T-helper 2 cell treated with Interferon-gamma antibody and Interleukin-4, amounts not matched to agents 100 ng/mL and 5 ng/mL, for 36 hours (primary cell): ENCODE results near the gene URI1. TPM values are rescaled to one million over a fixed set of nuclear protein-coding genes. Genes with fewer than 3 reads are reported as not detected.

Source experiments
- intact Hi-C: fragments of 100-400 bp; cut with micrococcal nuclease; formaldehyde crosslinking; loops from one replicate; pipeline ENCODE4 v1.15.1; 2023
- total RNA-seq: library from RNA; stranded (reverse); gene quantifications from 2 replicates; pipeline ENCODE4 v1.2.3, GENCODE V29; 2022

URI1 gene
- total RNA-seq, 1 donor from 2014 or later = 53.1 TPM

- intact Hi-C loops = no loop called here
Measured at GRCh38 chr19:30053558-30053957, 111.5 kb downstream of the URI1 start.

- intact Hi-C loops = no loop called here
Measured at GRCh38 chr19:30054210-30054609, 112.2 kb downstream of the URI1 start.

GRCh38 chr19:30056580-30056979, 114.5 kb downstream of the URI1 start:
- intact Hi-C loops = no loop called here

GRCh38 chr19:30059741-30060457, 117.9 kb downstream of the URI1 start:
- intact Hi-C loops = no loop called here

- intact Hi-C loops = no loop called here
Measured at GRCh38 chr19:30060531-30061222, 118.6 kb downstream of the URI1 start.

GRCh38 chr19:30061223-30062064, 119.4 kb downstream of the URI1 start:
- intact Hi-C loops = no loop called here

GRCh38 chr19:30062065-30062906, 120.2 kb downstream of the URI1 start:
- intact Hi-C loops = no loop called here

- intact Hi-C loops = no loop called here
Measured at GRCh38 chr19:30062907-30063649, 121.0 kb downstream of the URI1 start.

- intact Hi-C loops = no loop called here
Measured at GRCh38 chr19:30063650-30064347, 121.8 kb downstream of the URI1 start.

GRCh38 chr19:30064348-30064699, 122.3 kb downstream of the URI1 start:
- intact Hi-C loops = no loop called here

GRCh38 chr19:30064771-30065494, 122.9 kb downstream of the URI1 start:
- intact Hi-C loops = no loop called here

GRCh38 chr19:30065680-30066606, 123.9 kb downstream of the URI1 start:
- intact Hi-C loops = no loop called here

Other genes with a start within 250 kb of the URI1 start
- gene C19orf12, start 227.0 kb upstream of the URI1 start, total RNA-seq = 43.2 and 45.8 TPM in 2 replicates
- 37.1 and 38.0 TPM in 2 replicates for gene CCNE1, start 130.2 kb upstream of the URI1 start, total RNA-seq